Measurements from ENCODE around the gene SOCS1.

- no peak for TF ChIP-seq EZH2 (IDR thresholded peaks at IDR 0.05; ENCODE audit: insufficient read depth, poor library complexity, severe bottlenecking)
- no peak for TF ChIP-seq EZH2phosphoT487 (IDR thresholded peaks at IDR 0.05; ENCODE audit: insufficient read depth, low read depth)
Observed at GRCh38 chr16:11245988-11246387, 10.0 kb downstream of the SOCS1 start.
